ENCODE data around the gene SPRTN.

Gene SPRTN

GRCh38 chr1:231334079-231334666, 3.9 kb upstream of the SPRTN start:
- TF ChIP-seq CREB5 (CRISPR knock-in tag; IDR thresholded peaks at IDR 0.05; ENCODE audit: low read depth), result no peak
- TF ChIP-seq ARNTL (CRISPR knock-in tag; IDR thresholded peaks at IDR 0.05; ENCODE audit: borderline replicate concordance, low read depth), result no peak
- no peak for TF ChIP-seq ZNF70 (CRISPR knock-in tag; IDR thresholded peaks at IDR 0.05)
- TF ChIP-seq ZFP30 (CRISPR knock-in tag; IDR thresholded peaks at IDR 0.05), result no peak
- no peak for TF ChIP-seq ZNF8 (CRISPR knock-in tag; IDR thresholded peaks at IDR 0.05)
- TF ChIP-seq TCF4 (CRISPR knock-in tag; IDR thresholded peaks at IDR 0.05; ENCODE audit: borderline replicate concordance), result no peak
- no peak for TF ChIP-seq SNAI2 (CRISPR knock-in tag; IDR thresholded peaks at IDR 0.05)
- ATAC-seq, result no peak

- TF ChIP-seq ISL1 (CRISPR knock-in tag; IDR thresholded peaks at IDR 0.05) (no peak), BACH2 (CRISPR knock-in tag; IDR thresholded peaks at IDR 0.05; ENCODE audit: borderline replicate concordance) (no peak), ZFP3 (CRISPR knock-in tag; IDR thresholded peaks at IDR 0.05) (no peak), SNAI2 (CRISPR knock-in tag; IDR thresholded peaks at IDR 0.05) (no peak), OSR1 (CRISPR knock-in tag; IDR thresholded peaks at IDR 0.05) (no peak), TCF4 (CRISPR knock-in tag; IDR thresholded peaks at IDR 0.05; ENCODE audit: borderline replicate concordance) (no peak)
- no peak for ATAC-seq
Measured at GRCh38 chr1:231334952-231335351, 3.1 kb upstream of the SPRTN start.

GRCh38 chr1:231335663-231336602, 2.2 kb upstream of the SPRTN start:
- ATAC-seq, result no peak
- TF ChIP-seq CSDC2 (CRISPR knock-in tag; IDR thresholded peaks at IDR 0.05), result no peak

- peak; percentile 22 for ATAC-seq
- TF ChIP-seq ISL1 (CRISPR knock-in tag; IDR thresholded peaks at IDR 0.05) (no peak), GLIS3 (CRISPR knock-in tag; IDR thresholded peaks at IDR 0.05) (no peak), CSDC2 (CRISPR knock-in tag; IDR thresholded peaks at IDR 0.05) (no peak), PATZ1 (CRISPR knock-in tag; IDR thresholded peaks at IDR 0.05; ENCODE audit: borderline replicate concordance) (no peak), TSHZ2 (CRISPR knock-in tag; IDR thresholded peaks at IDR 0.05) (no peak), CSRNP3 (CRISPR knock-in tag; IDR thresholded peaks at IDR 0.05) (no peak), ZFP30 (CRISPR knock-in tag; IDR thresholded peaks at IDR 0.05) (no peak), POU6F1 (CRISPR knock-in tag; IDR thresholded peaks at IDR 0.05; ENCODE audit: borderline replicate concordance, low read depth) (no peak), TCF4 (CRISPR knock-in tag; IDR thresholded peaks at IDR 0.05; ENCODE audit: borderline replicate concordance) (no peak), ZFP3 (CRISPR knock-in tag; IDR thresholded peaks at IDR 0.05) (no peak), ZNF565 (CRISPR knock-in tag; conservative IDR thresholded peaks at IDR 0.05; ENCODE audit: low read depth) (no peak), SNAI2 (CRISPR knock-in tag; IDR thresholded peaks at IDR 0.05) (no peak)
Measured at GRCh38 chr1:231337043-231337471, 1.0 kb upstream of the SPRTN start.
